K562 treated with DMSO at 1 percent for 4 hours (cell line): ENCODE measurements around the gene PCDHGB5. TPM values are rescaled to one million over a fixed set of nuclear protein-coding genes. Genes with fewer than 3 reads are reported as not detected.

Experiments used
- total RNA-seq: library from RNA; unstranded; fragments of 300-600 nt; gene quantifications from 2 replicates; pipeline ENCODE4 v1.2.3, GENCODE V29; 2022; ENCODE audit not compliant: insufficient read depth

The PCDHGB5 gene
- total RNA-seq, result not detected in 2 replicates

GRCh38 chr5:141397756-141398551, at the start of gene PCDHGB5:
PCDHGB5 (plus strand) TSS chr5:141397947; CDS start chr5:141398128, 181 bp downstream.

GRCh38 chr5:141349917-141350619, 47.7 kb upstream of the PCDHGB5 start, which contains the start of gene PCDHGB1:
PCDHGB1 (plus strand) TSS chr5:141350099; CDS start chr5:141350261, 162 bp downstream.

GRCh38 chr5:141354900-141355469, 42.8 kb upstream of the PCDHGB5 start, which contains the start of gene PCDHGA4:
PCDHGA4 (plus strand) TSS chr5:141355021; CDS start chr5:141355108, 87 bp downstream.

GRCh38 chr5:141359790-141360426, 37.8 kb upstream of the PCDHGB5 start, which contains the start of gene PCDHGB2:
PCDHGB2 (plus strand) TSS chr5:141359994; CDS start chr5:141360136, 142 bp downstream.

GRCh38 chr5:141363952-141364660, 33.6 kb upstream of the PCDHGB5 start, which contains the start of gene PCDHGA5:
PCDHGA5 (plus strand) TSS chr5:141364162; CDS start chr5:141364331, 169 bp downstream.

GRCh38 chr5:141369994-141370848, 27.5 kb upstream of the PCDHGB5 start, which contains the start of gene PCDHGB3:
PCDHGB3 (plus strand) TSS chr5:141370242; CDS start chr5:141370395, 153 bp downstream.

GRCh38 chr5:141373673-141374317, 24.0 kb upstream of the PCDHGB5 start, which contains the start of gene PCDHGA6:
PCDHGA6 (plus strand) TSS chr5:141373891; CDS start chr5:141374084, 193 bp downstream.

GRCh38 chr5:141382469-141383294, 15.1 kb upstream of the PCDHGB5 start, which contains the start of gene PCDHGA7:
PCDHGA7 (plus strand) TSS chr5:141382742; CDS start chr5:141382900, 158 bp downstream.

GRCh38 chr5:141387557-141388311, 10.0 kb upstream of the PCDHGB5 start, which contains the start of gene PCDHGB4:
PCDHGB4 (plus strand) TSS chr5:141387698; CDS start chr5:141387885, 187 bp downstream.

GRCh38 chr5:141392429-141393198, 5.1 kb upstream of the PCDHGB5 start, which contains the start of gene PCDHGA8:
PCDHGA8 (plus strand) TSS chr5:141392633; CDS start chr5:141392814, 181 bp downstream.

GRCh38 chr5:141402553-141403243, 5.0 kb downstream of the PCDHGB5 start, which contains the start of gene PCDHGA9:
PCDHGA9 (plus strand) TSS chr5:141402778; CDS start chr5:141402953, 175 bp downstream.

GRCh38 chr5:141407790-141408505, 10.2 kb downstream of the PCDHGB5 start, which contains the start of gene PCDHGB6:
PCDHGB6 (plus strand) TSS chr5:141408021; CDS start chr5:141408203, 182 bp downstream.

GRCh38 chr5:141412854-141413539, 15.2 kb downstream of the PCDHGB5 start, which contains the start of gene PCDHGA10:
PCDHGA10 (plus strand) TSS chr5:141412987; CDS start chr5:141413176, 189 bp downstream.

GRCh38 chr5:141417494-141418172, 19.9 kb downstream of the PCDHGB5 start, which contains the start of gene PCDHGB7:
PCDHGB7 (plus strand) TSS chr5:141417677; CDS start chr5:141417860, 183 bp downstream.

